Neural progenitor cell (in vitro differentiated cells): Measurements from ENCODE around the gene CSHL1. TPM values are rescaled to one million over a fixed set of nuclear protein-coding genes. Genes with fewer than 3 reads are reported as not detected.

ENCODE experiments used
- DNase-seq: peaks from one replicate; pipeline ENCODE4 v3.0.0-alpha.2; 2016; ENCODE audit warnings: low spot score
- H2AFZ ChIP-seq: fragments of 200-600 bp; sonication (generic); replicated peaks from 2 replicates; pipeline ENCODE4 v1.6.1; 2016; ENCODE audit warnings: antibody characterized with exemption
- H3F3A ChIP-seq: fragments of 200-600 bp; sonication (generic); 2 replicates; pipeline ENCODE4 v1.6.1; 2016; ENCODE audit warnings: antibody characterized with exemption, low read depth
- H3K27ac ChIP-seq: fragments of 200-600 bp; sonication (generic); 2 replicates; pipeline ENCODE4 v1.5.1; 2016; ENCODE audit warnings: mild to moderate bottlenecking
- H3K27me3 ChIP-seq: fragments of 200-600 bp; sonication (generic); 2 replicates; pipeline ENCODE4 v1.6.1; 2016; ENCODE audit warnings: mild to moderate bottlenecking, moderate library complexity
- H3K36me3 ChIP-seq: fragments of 200-600 bp; sonication (generic); 2 replicates; pipeline ENCODE4 v1.5.1; 2016
- H3K4me1 ChIP-seq: fragments of 200-600 bp; sonication (generic); 2 replicates; pipeline ENCODE4 v1.6.1; 2016; ENCODE audit warnings: mixed run types
- H3K4me2 ChIP-seq: fragments of 200-600 bp; sonication (generic); 2 replicates; pipeline ENCODE4 v1.6.1; 2016
- H3K4me3 ChIP-seq: fragments of 200-600 bp; sonication (generic); 2 replicates; pipeline ENCODE4 v1.5.1; 2016
- H3K79me2 ChIP-seq: fragments of 200-600 bp; sonication (generic); 2 replicates; pipeline ENCODE4 v1.6.1; 2016; ENCODE audit warnings: low read depth
- H3K9ac ChIP-seq: fragments of 200-600 bp; sonication (generic); 2 replicates; pipeline ENCODE4 v1.6.1; 2016
- H3K9me3 ChIP-seq: fragments of 200-600 bp; sonication (generic); 2 replicates; pipeline ENCODE4 v1.5.1; 2016; ENCODE audit warnings: low read depth
- H4K20me1 ChIP-seq: fragments of 200-600 bp; sonication (generic); 2 replicates; pipeline ENCODE4 v1.6.1; 2016; ENCODE audit warnings: low read depth
- H3K27ac Mint-ChIP-seq: 3 replicates; pipeline ENCODE4 v1.8.0; 2021; ENCODE audit warnings: mixed read lengths
- H3K27me3 Mint-ChIP-seq: 2 replicates; pipeline ENCODE4 v1.8.0; 2022; ENCODE audit warnings: low read depth, mild to moderate bottlenecking, inconsistent platforms, moderate library complexity, mixed read lengths; ENCODE audit not compliant: insufficient read depth
- H3K36me3 Mint-ChIP-seq: 3 replicates; pipeline ENCODE4 v1.8.0; 2021; ENCODE audit warnings: mixed read lengths
- H3K4me1 Mint-ChIP-seq: 3 replicates; pipeline ENCODE4 v1.8.0; 2021; ENCODE audit warnings: mixed read lengths
- H3K4me3 Mint-ChIP-seq: 3 replicates; pipeline ENCODE4 v1.8.0; 2021; ENCODE audit warnings: mild to moderate bottlenecking, moderate library complexity, mixed read lengths
- H3K9me3 Mint-ChIP-seq: 3 replicates; pipeline ENCODE4 v1.8.0; 2020; ENCODE audit warnings: mixed read lengths
- CTCF ChIP-seq: fragments of 200-600 bp; sonication (generic); IDR thresholded peaks from 2 replicates; pipeline ENCODE4 v1.5.1; 2017; ENCODE audit warnings: antibody characterized with exemption, mild to moderate bottlenecking
- EZH2 ChIP-seq: fragments of 200-600 bp; sonication (generic); IDR thresholded peaks from 2 replicates; pipeline ENCODE4 v1.6.1; 2017; ENCODE audit warnings: antibody characterized with exemption, mild to moderate bottlenecking, moderate library complexity
- EZH2phosphoT487 ChIP-seq: fragments of 200-600 bp; sonication (generic); IDR thresholded peaks from 2 replicates; pipeline ENCODE4 v1.6.1; 2017; ENCODE audit warnings: antibody characterized with exemption
- total RNA-seq: library from RNA; depleted of rRNA; stranded (reverse); fragments of >200 nt; gene quantifications from 2 replicates; pipeline ENCODE4 v1.2.3, GENCODE V29; 2015; ENCODE audit warnings: low replicate concordance

The CSHL1 gene
- total RNA-seq, 1 donor from 2014 or later: not detected

- Histone ChIP-seq H3K27ac (no peak overlapping the region), H3K79me2 (no peaks in the 10 kb centered on the region), H3K4me3 (no peak overlapping the region), H3K27me3 (no peaks in the 10 kb centered on the region), H3F3A (no peaks in the 10 kb centered on the region), H3K36me3 (no peaks in the 10 kb centered on the region), H3K9me3 (no peaks in the 10 kb centered on the region), H2AFZ (no peak overlapping the region), H4K20me1 (no peaks in the 10 kb centered on the region), H3K4me2 (no peak overlapping the region), H3K9ac (no peak overlapping the region), H3K4me1 (peaks cover 8% of the 10 kb centered on the region)
- Mint-ChIP-seq H3K27ac (no peak overlapping the region), H3K9me3 (no peaks in the 10 kb centered on the region), H3K4me1 (peaks cover 31% of the 10 kb centered on the region), H3K4me3 (no peak overlapping the region), H3K27me3 (no peaks in the 10 kb centered on the region), H3K36me3 (no peaks in the 10 kb centered on the region)
- TF ChIP-seq EZH2 (no peak), EZH2phosphoT487 (no peak), CTCF (no peak)
- no peak for DNase-seq
These were observed 31.4 kb upstream of the CSHL1 start for GRCh38 chr17:63942309-63942985.

GRCh38 chr17:63941751-63942150 is 30.7 kb upstream of the CSHL1 start:
- DNase-seq: no peak
- Histone ChIP-seq H3K9me3 (no peaks in the 10 kb centered on the region), H3K79me2 (no peaks in the 10 kb centered on the region), H3K4me1 (peaks cover 8% of the 10 kb centered on the region), H3K27ac (no peak overlapping the region), H3K36me3 (no peaks in the 10 kb centered on the region), H3K9ac (no peak overlapping the region), H2AFZ (no peak overlapping the region), H3K4me3 (no peak overlapping the region), H3K4me2 (no peak overlapping the region), H4K20me1 (no peaks in the 10 kb centered on the region), H3F3A (no peaks in the 10 kb centered on the region), H3K27me3 (no peaks in the 10 kb centered on the region)
- no peak overlapping the region for H3K27ac Mint-ChIP-seq
- H3K27me3 Mint-ChIP-seq: no peaks in the 10 kb centered on the region
- H3K4me1 Mint-ChIP-seq: peaks cover 36% of the 10 kb centered on the region
- H3K4me3 Mint-ChIP-seq: no peak overlapping the region
- TF ChIP-seq CTCF (no peak), EZH2 (no peak), EZH2phosphoT487 (no peak)
- H3K9me3 Mint-ChIP-seq: no peaks in the 10 kb centered on the region
- H3K36me3 Mint-ChIP-seq: no peaks in the 10 kb centered on the region

GRCh38 chr17:63941162-63941561 is 30.1 kb upstream of the CSHL1 start:
- Histone ChIP-seq H3K27me3 (no peaks in the 10 kb centered on the region), H3K36me3 (no peaks in the 10 kb centered on the region), H3K9ac (no peak overlapping the region), H3F3A (no peaks in the 10 kb centered on the region), H3K4me2 (no peak overlapping the region), H3K79me2 (no peaks in the 10 kb centered on the region), H4K20me1 (no peaks in the 10 kb centered on the region), H3K9me3 (no peaks in the 10 kb centered on the region), H2AFZ (no peak overlapping the region), H3K27ac (no peak overlapping the region), H3K4me1 (peaks cover 8% of the 10 kb centered on the region), H3K4me3 (no peak overlapping the region)
- H3K9me3 Mint-ChIP-seq: no peaks in the 10 kb centered on the region
- H3K4me3 Mint-ChIP-seq: no peak overlapping the region
- TF ChIP-seq CTCF (no peak), EZH2phosphoT487 (no peak), EZH2 (no peak)
- no peak for DNase-seq
- H3K36me3 Mint-ChIP-seq: no peaks in the 10 kb centered on the region
- H3K27me3 Mint-ChIP-seq: no peaks in the 10 kb centered on the region
- no peak overlapping the region for H3K27ac Mint-ChIP-seq
- H3K4me1 Mint-ChIP-seq: peaks cover 34% of the 10 kb centered on the region
